ENCODE data around the gene MYO10.

The MYO10 gene

DNA sequence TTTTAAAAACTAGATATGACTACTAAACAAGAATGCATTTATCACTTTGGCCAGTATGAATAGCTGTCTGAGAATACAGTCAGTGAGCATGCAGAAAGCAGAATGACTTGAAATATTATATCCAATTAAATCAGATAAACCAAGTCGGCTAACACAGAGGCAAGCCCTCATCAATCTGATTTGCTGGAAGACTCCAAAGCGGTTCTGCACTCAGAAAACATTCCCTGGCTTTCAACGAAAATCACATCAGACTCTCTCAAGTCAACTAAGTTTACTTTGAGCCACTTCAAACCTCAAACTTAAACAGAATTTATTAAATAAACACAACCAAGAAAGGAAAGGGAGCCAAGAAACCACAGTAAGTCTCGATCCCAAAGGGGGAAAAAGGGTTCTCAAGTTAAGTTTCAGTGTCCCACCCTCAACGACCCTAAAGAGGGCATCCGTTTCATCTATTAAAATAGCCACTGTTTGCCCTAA is 1.4 kb downstream of the MYO10 start:
- TF ChIP-seq, protein P1, sequence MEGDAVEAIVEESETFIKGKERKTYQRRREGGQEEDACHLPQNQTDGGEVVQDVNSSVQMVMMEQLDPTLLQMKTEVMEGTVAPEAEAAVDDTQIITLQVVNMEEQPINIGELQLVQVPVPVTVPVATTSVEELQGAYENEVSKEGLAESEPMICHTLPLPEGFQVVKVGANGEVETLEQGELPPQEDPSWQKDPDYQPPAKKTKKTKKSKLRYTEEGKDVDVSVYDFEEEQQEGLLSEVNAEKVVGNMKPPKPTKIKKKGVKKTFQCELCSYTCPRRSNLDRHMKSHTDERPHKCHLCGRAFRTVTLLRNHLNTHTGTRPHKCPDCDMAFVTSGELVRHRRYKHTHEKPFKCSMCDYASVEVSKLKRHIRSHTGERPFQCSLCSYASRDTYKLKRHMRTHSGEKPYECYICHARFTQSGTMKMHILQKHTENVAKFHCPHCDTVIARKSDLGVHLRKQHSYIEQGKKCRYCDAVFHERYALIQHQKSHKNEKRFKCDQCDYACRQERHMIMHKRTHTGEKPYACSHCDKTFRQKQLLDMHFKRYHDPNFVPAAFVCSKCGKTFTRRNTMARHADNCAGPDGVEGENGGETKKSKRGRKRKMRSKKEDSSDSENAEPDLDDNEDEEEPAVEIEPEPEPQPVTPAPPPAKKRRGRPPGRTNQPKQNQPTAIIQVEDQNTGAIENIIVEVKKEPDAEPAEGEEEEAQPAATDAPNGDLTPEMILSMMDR (IDR thresholded peaks at IDR 0.05; ENCODE audit: insufficient read depth, missing control alignments) = no peak
- no peak for FAIRE-seq
- no peak for DNase-seq (ENCODE audit: insufficient read length, low spot score)

DNA sequence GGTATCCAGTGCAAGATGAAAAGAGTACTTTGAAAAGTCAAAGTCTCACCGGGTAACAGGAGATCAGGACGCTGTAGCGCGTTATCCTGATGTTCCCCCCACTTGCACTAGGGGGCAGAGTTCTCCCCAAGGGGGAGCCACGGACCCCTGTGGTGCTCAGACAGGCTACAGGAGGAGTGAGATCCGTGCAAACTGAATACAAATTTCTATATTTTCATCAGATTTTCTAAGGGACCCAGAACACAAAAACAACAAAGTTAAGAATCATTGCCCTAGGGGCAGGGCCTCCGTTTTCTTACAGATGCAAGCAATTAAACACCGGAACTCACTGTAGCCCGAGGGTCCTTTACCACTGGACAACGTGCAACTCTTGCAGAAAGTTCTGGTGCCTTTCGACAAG is 2.0 kb downstream of the MYO10 start:
- DNase-seq (ENCODE audit: insufficient read length, low spot score) (peak; percentile 57), FAIRE-seq (no peak)
- TF ChIP-seq, protein P1 (IDR thresholded peaks at IDR 0.05; ENCODE audit: insufficient read depth, missing control alignments) = peak; percentile 85

DNA sequence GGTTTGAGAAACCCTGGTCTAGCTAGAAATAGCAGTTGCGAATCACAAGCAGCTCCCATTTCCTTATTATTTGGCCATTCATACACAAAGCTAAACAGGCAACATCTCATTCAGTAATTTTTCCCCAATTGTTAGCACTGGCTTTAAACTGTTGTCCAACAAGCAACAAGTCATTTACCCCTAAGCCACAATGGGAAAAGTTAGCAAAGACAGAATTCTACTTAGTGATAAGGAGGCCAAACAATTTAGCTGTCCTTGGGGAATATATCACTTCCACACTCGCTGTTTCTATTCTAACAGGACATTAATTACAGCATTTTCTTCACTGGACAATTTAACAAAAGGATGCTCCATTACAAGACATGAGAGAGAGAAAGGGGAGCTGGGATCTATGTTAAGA is 2.8 kb downstream of the MYO10 start:
- DNase-seq (ENCODE audit: insufficient read length, low spot score) (no peak), FAIRE-seq (no peak)
- TF ChIP-seq, protein P1 (IDR thresholded peaks at IDR 0.05; ENCODE audit: insufficient read depth, missing control alignments) = no peak

GRCh38 chr5:16932401-16932800 is 3.7 kb downstream of the MYO10 start:
- no peak for DNase-seq (ENCODE audit: insufficient read length, low spot score)
- FAIRE-seq = no peak
- TF ChIP-seq, protein P1 (IDR thresholded peaks at IDR 0.05; ENCODE audit: insufficient read depth, missing control alignments) = no peak

GRCh38 chr5:16931334-16932110 is 4.6 kb downstream of the MYO10 start:
- FAIRE-seq (no peak), DNase-seq (ENCODE audit: insufficient read length, low spot score) (no peak)

GRCh38 chr5:16930496-16930895 is 5.6 kb downstream of the MYO10 start:
- FAIRE-seq (no peak), DNase-seq (ENCODE audit: insufficient read length, low spot score) (no peak)
- TF ChIP-seq, protein P1 (IDR thresholded peaks at IDR 0.05; ENCODE audit: insufficient read depth, missing control alignments) = no peak

More at GRCh38 chr5:16931334-16932110, 4.6 kb downstream of the MYO10 start:
- TF ChIP-seq, protein P1 (IDR thresholded peaks at IDR 0.05; ENCODE audit: insufficient read depth, missing control alignments) = no peak

DNA sequence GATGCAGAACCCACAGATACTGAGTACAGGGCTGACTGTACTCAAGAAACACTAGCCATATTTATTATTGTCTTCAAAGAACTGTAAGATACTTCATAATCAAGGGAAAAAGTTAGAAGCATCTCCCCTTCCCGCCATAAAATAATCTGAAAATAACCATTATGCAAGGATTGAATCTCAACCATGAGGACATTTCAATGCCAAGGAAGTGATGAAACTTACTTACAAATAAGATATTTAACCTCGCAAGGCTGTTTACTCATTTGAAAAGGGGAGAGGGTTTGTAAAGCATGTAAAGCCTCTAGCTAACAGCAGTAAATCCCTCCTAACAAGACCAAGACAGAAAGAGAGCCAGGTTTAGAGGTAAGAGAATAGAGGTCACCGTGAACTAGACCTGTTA is 6.3 kb downstream of the MYO10 start:
- no peak for FAIRE-seq
- no peak for DNase-seq (ENCODE audit: insufficient read length, low spot score)
- TF ChIP-seq, protein P1 (IDR thresholded peaks at IDR 0.05; ENCODE audit: insufficient read depth, missing control alignments) = no peak

Measured in D721Med (cell line).